HEK293T (cell line): Measurements from ENCODE around the gene EFNB2.

ENCODE experiments used
- BHLHE40 ChIP-seq: fragments of 450-650 bp; IDR thresholded peaks from 2 replicates; pipeline ENCODE4 v1.6.1; 2016; ENCODE audit warnings: mild to moderate bottlenecking, moderate library complexity, borderline replicate concordance
- ELF4 ChIP-seq: fragments of 450-650 bp; IDR thresholded peaks from 2 replicates; pipeline ENCODE4 v1.6.1; 2017; ENCODE audit warnings: antibody characterized with exemption
- FOXA1 ChIP-seq: fragments of 450-650 bp; IDR thresholded peaks from 2 replicates; pipeline ENCODE4 v1.6.1; 2016; ENCODE audit warnings: mild to moderate bottlenecking
- HDGF ChIP-seq: fragments of 450-650 bp; IDR thresholded peaks from 2 replicates; pipeline ENCODE4 v1.6.1; 2017; ENCODE audit warnings: antibody characterized with exemption, borderline replicate concordance
- LEF1 ChIP-seq: fragments of 450-650 bp; IDR thresholded peaks from 2 replicates; pipeline ENCODE4 v1.6.1; 2017; ENCODE audit warnings: mild to moderate bottlenecking, borderline replicate concordance
- NFRKB ChIP-seq: fragments of 450-650 bp; IDR thresholded peaks from 2 replicates; pipeline ENCODE4 v1.6.1; 2016; ENCODE audit warnings: mild to moderate bottlenecking, moderate library complexity
- SP1 ChIP-seq: fragments of 450-650 bp; IDR thresholded peaks from 2 replicates; pipeline ENCODE4 v1.6.1; 2017
- SUZ12 ChIP-seq: fragments of 450-650 bp; IDR thresholded peaks from 2 replicates; pipeline ENCODE4 v1.6.1; 2016; ENCODE audit warnings: mild to moderate bottlenecking
- TARDBP ChIP-seq: fragments of 450-650 bp; IDR thresholded peaks from 2 replicates; pipeline ENCODE4 v1.6.1; 2016
- ZNF384 ChIP-seq: fragments of 450-650 bp; IDR thresholded peaks from 2 replicates; pipeline ENCODE4 v1.6.1; 2016
- TF ChIP-seq, protein P1 (sequence below): fragments of 450-650 bp; IDR thresholded peaks from 2 replicates; pipeline ENCODE4 v1.6.1; 2016

DNA sequence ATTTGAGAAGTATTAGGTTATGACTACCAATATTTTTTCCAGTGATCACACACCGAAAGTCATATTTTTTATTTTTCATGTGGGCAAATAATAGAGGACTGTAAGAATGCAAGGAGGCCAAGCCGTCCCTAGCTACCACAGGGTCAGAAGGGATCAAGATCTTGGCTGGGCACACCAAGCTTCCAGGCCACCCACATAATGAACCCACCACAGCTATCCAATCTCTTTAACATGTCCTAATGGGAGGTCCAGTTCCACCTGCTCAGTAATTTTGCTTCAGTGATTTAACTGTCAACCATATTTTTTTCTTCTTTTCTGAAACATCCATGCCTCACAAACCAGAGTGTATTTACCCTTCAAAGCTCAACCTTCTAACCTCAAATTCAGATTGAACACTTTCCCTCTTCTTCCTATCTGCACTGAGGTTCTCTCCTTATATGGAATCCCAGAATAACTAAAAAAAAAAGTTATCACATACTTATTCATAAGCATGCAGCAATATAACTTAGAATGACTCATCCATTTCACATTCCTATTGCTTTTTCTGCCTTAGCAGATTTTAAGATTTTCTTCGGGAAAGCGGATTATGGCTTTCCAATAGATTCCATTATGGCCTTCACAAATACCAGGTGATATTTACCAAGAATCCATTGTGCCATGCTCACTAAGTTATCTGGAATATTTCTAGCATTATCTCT, 20.3 kb upstream of the EFNB2 start:
- TF ChIP-seq BHLHE40 (no peak), HDGF (no peak), SUZ12 (no peak), TARDBP (no peak), ZNF384 (no peak), FOXA1 (no peak), SP1 (no peak), ELF4 (no peak), NFRKB (no peak), LEF1 (no peak)
- TF ChIP-seq, protein P1, sequence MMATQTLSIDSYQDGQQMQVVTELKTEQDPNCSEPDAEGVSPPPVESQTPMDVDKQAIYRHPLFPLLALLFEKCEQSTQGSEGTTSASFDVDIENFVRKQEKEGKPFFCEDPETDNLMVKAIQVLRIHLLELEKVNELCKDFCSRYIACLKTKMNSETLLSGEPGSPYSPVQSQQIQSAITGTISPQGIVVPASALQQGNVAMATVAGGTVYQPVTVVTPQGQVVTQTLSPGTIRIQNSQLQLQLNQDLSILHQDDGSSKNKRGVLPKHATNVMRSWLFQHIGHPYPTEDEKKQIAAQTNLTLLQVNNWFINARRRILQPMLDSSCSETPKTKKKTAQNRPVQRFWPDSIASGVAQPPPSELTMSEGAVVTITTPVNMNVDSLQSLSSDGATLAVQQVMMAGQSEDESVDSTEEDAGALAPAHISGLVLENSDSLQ = no peak
